AG20443 (cell line): ENCODE results near the gene PCDH7.

Experiments used
- DNase-seq: peaks from one replicate; pipeline ENCODE4 v3.0.0; 2012; ENCODE audit warnings: low spot score, mixed read lengths

PCDH7 gene

GRCh38 chr4:30720021-30720660 is at the start of gene PCDH7:
Gene PCDH7, plus strand, starts transcription at chr4:30720369. Its CDS starts 1,054 bp downstream, at chr4:30721423.
- peak; percentile 35 for DNase-seq

GRCh38 chr4:30671926-30672448 is 48.2 kb upstream of the PCDH7 start:
- DNase-seq = no peak

GRCh38 chr4:30696191-30696590 is 24.0 kb upstream of the PCDH7 start:
- DNase-seq = no peak

GRCh38 chr4:30714408-30715031 is 5.6 kb upstream of the PCDH7 start:
- DNase-seq = peak; percentile 63

GRCh38 chr4:30716158-30716557 is 4.0 kb upstream of the PCDH7 start:
- DNase-seq = peak; percentile 33

GRCh38 chr4:30716681-30717207 is 3.4 kb upstream of the PCDH7 start:
- no peak for DNase-seq

- peak; percentile 53 for DNase-seq
Measured at GRCh38 chr4:30717208-30718020, 2.8 kb upstream of the PCDH7 start.

- peak; percentile 40 for DNase-seq
Measured at GRCh38 chr4:30718021-30718542, 2.1 kb upstream of the PCDH7 start.

GRCh38 chr4:30718641-30719453 is 1.3 kb upstream of the PCDH7 start:
- DNase-seq = no peak

GRCh38 chr4:30719454-30720020 is 632 bp upstream of the PCDH7 start:
- peak; percentile 67 for DNase-seq

GRCh38 chr4:30720661-30721184 is 554 bp downstream of the PCDH7 start:
- DNase-seq = peak; percentile 37

GRCh38 chr4:30721185-30722091 is 1.3 kb downstream of the PCDH7 start:
- DNase-seq = peak; percentile 65

- DNase-seq = no peak
Measured at GRCh38 chr4:30722092-30722358, 1.9 kb downstream of the PCDH7 start.

- no peak for DNase-seq
Measured at GRCh38 chr4:30722359-30723200, 2.4 kb downstream of the PCDH7 start.

GRCh38 chr4:30723201-30723955 is 3.2 kb downstream of the PCDH7 start:
- no peak for DNase-seq

GRCh38 chr4:30724247-30724646 is 4.1 kb downstream of the PCDH7 start:
- DNase-seq = no peak

- no peak for DNase-seq
Measured at GRCh38 chr4:30725562-30725961, 5.4 kb downstream of the PCDH7 start.

- no peak for DNase-seq
Measured at GRCh38 chr4:30726090-30726675, 6.0 kb downstream of the PCDH7 start.
